ENCODE results near the gene VSTM2B.

- TF ChIP-seq, protein P1, sequence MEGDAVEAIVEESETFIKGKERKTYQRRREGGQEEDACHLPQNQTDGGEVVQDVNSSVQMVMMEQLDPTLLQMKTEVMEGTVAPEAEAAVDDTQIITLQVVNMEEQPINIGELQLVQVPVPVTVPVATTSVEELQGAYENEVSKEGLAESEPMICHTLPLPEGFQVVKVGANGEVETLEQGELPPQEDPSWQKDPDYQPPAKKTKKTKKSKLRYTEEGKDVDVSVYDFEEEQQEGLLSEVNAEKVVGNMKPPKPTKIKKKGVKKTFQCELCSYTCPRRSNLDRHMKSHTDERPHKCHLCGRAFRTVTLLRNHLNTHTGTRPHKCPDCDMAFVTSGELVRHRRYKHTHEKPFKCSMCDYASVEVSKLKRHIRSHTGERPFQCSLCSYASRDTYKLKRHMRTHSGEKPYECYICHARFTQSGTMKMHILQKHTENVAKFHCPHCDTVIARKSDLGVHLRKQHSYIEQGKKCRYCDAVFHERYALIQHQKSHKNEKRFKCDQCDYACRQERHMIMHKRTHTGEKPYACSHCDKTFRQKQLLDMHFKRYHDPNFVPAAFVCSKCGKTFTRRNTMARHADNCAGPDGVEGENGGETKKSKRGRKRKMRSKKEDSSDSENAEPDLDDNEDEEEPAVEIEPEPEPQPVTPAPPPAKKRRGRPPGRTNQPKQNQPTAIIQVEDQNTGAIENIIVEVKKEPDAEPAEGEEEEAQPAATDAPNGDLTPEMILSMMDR (IDR thresholded peaks at IDR 0.05 in 8 of 11, conservative IDR thresholded peaks at IDR 0.05 in 3 of 11) = no peak
- no peak for TF ChIP-seq POLR2AphosphoS5 (IDR thresholded peaks at IDR 0.05)
These were observed 51.2 kb downstream of the VSTM2B start for GRCh38 chr19:29576761-29577648.

All from spleen (tissue), 7 donors.